K562 (cell line): ENCODE data around the gene XPR1. TPM values are rescaled to one million over a fixed set of nuclear protein-coding genes. Genes with fewer than 3 reads are reported as not detected.

ENCODE experiments used
- ATAC-seq: fragments of 200-7000 bp; cut with Tn5 transposase; 3 replicates; pipeline ENCODE4 v1.9.1; 2020; ENCODE audit warnings: moderate library complexity
- BruUV-seq: library from RNA; stranded (reverse); fragments of 400-500 nt; replicated peaks from 2 replicates; lab custom pipeline; 2021; lab: Mats Ljungman, UMichigan
- CTCF ChIA-PET: fragments of 300-600 bp; formaldehyde crosslinking; extraction: SDS; loops from one replicate; lab custom pipeline; 2021; ENCODE audit warnings: low intra/inter-chr PET ratio; lab: Yijun Ruan, JAX
- POLR2A ChIA-PET: fragments of 300-600, 350-650 bp; sonication (Branson Sonifier 250); formaldehyde crosslinking; extraction: SDS; loops from one replicate; lab custom pipeline; 2021; ENCODE audit warnings: antibody characterized with exemption, inconsistent platforms; lab: Yijun Ruan, JAX
- DNase-seq, 4 experiments: peaks; one replicate each; pipeline versions ENCODE4 v3.0.0 to v3.0.0-alpha.2; 2011 to 2018; ENCODE audit warnings: low spot score in 3 of 4, mixed read lengths in 3 of 4; ENCODE audit errors: extremely low read depth in 1 of 4
- FAIRE-seq: peaks from 2 replicates; lab custom pipeline; 2011; peaks lifted over from hg19 to GRCh38; lab: Jason Lieb, UNC
- H2AFZ ChIP-seq: 2 replicates; pipeline ENCODE4 v1.6.0; 2011; ENCODE audit warnings: low read depth, low read length, control low read depth, inconsistent platforms
- H3K27ac ChIP-seq: fragments of 200-600 bp; 3 replicates; pipeline ENCODE4 v1.8.0; 2011; ENCODE audit warnings: low read depth, mild to moderate bottlenecking, control low read depth, inconsistent platforms, low read length, moderate library complexity, mixed read lengths; ENCODE audit errors: extremely low read depth
- H3K27me3 ChIP-seq, 2 experiments: fragments of 300-600 bp in 1 of 2; 2 replicates in 1 of 2; 3 replicates in 1 of 2; pipeline versions ENCODE4 v1.6.0 to v1.8.0; 2011; ENCODE audit warnings: inconsistent platforms in 2 of 2, low read length in 2 of 2, mild to moderate bottlenecking in 1 of 2, mixed read lengths in 1 of 2, moderate library complexity in 1 of 2; ENCODE audit not compliant: control insufficient read depth in 2 of 2, insufficient read depth in 2 of 2
- H3K36me3 ChIP-seq: fragments of 300-600 bp; 3 replicates; pipeline ENCODE4 v1.8.0; 2011; ENCODE audit warnings: mild to moderate bottlenecking, low read length, inconsistent platforms; ENCODE audit not compliant: control insufficient read depth, insufficient read depth
- H3K4me1 ChIP-seq, 2 experiments: fragments of 200-600 bp in 1 of 2; replicated peaks in 1 of 2; 2 replicates in 1 of 2; 3 replicates in 1 of 2; pipeline versions ENCODE4 v1.5.1 to v1.8.0; 2011; ENCODE audit warnings: inconsistent platforms in 2 of 2, low read length in 2 of 2, mild to moderate bottlenecking in 1 of 2, mixed read lengths in 1 of 2, moderate library complexity in 1 of 2; ENCODE audit not compliant: control insufficient read depth in 2 of 2, insufficient read depth in 2 of 2
- H3K4me2 ChIP-seq: 2 replicates; pipeline ENCODE4 v1.6.1; 2011; ENCODE audit warnings: low read length, control low read depth, inconsistent platforms, mixed read lengths; ENCODE audit not compliant: insufficient read depth
- H3K4me3 ChIP-seq: fragments of 200-600 bp; sonication (generic), shearing (Covaris generic); 2 replicates; pipeline ENCODE4 v1.5.1; 2016; ENCODE audit warnings: control low read depth, inconsistent platforms
- H3K79me2 ChIP-seq: fragments of 200-600 bp; 3 replicates; pipeline ENCODE4 v1.8.0; 2011; ENCODE audit warnings: low read length, inconsistent platforms; ENCODE audit not compliant: control insufficient read depth, insufficient read depth
- H3K9ac ChIP-seq, 2 experiments: 2 replicates each; pipeline versions ENCODE4 v1.6.0 to v1.6.1; 2011; ENCODE audit warnings: low read depth in 2 of 2, low read length in 2 of 2, control low read depth in 1 of 2, inconsistent platforms in 1 of 2, mild to moderate bottlenecking in 1 of 2, mixed read lengths in 1 of 2; ENCODE audit not compliant: insufficient read depth in 1 of 2
- H3K9me1 ChIP-seq: one replicate; pipeline ENCODE4 v1.6.0; 2011; ENCODE audit warnings: inconsistent platforms, mild to moderate bottlenecking, low read length, moderate library complexity; ENCODE audit not compliant: control insufficient read depth, insufficient read depth
- H3K9me3 ChIP-seq: replicated peaks from 2 replicates; pipeline ENCODE4 v1.5.1; 2011; ENCODE audit warnings: low read depth, low read length, inconsistent platforms; ENCODE audit not compliant: control insufficient read depth, insufficient read depth
- H4K20me1 ChIP-seq: replicated peaks from 2 replicates; pipeline ENCODE4 v1.6.1; 2011; ENCODE audit warnings: low read length, inconsistent platforms, mixed read lengths; ENCODE audit not compliant: control insufficient read depth, insufficient read depth
- BHLHE40 ChIP-seq: IDR thresholded peaks from 2 replicates; pipeline ENCODE4 v1.6.1; 2011; ENCODE audit warnings: low read length, improper control_type of control experiment
- E2F6 ChIP-seq, 2 experiments: IDR thresholded peaks; 2 replicates each; pipeline ENCODE4 v1.6.1; 2011; ENCODE audit warnings: borderline replicate concordance in 1 of 2, control low read depth in 1 of 2, low read depth in 1 of 2, low read length in 1 of 2, mild to moderate bottlenecking in 1 of 2, mixed read lengths in 1 of 2, moderate library complexity in 1 of 2; ENCODE audit not compliant: insufficient read depth in 1 of 2, insufficient read length in 1 of 2, poor library complexity in 1 of 2, severe bottlenecking in 1 of 2; ENCODE audit errors: extremely low read depth in 1 of 2
- KLF10 ChIP-seq: fragments of 250-450 bp; sonication (Bioruptor Pico); IDR thresholded peaks from 2 replicates; pipeline ENCODE4 v1.6.1; 2021; ENCODE audit warnings: matching md5 sums
- ZNF668 ChIP-seq: fragments of 250-450 bp; sonication (Bioruptor Pico); IDR thresholded peaks from 2 replicates; pipeline ENCODE4 v1.8.0; 2022; ENCODE audit warnings: mild to moderate bottlenecking, inconsistent platforms
- WGBS: fragments of 100-300 bp; shearing (Covaris generic); methylation state at CpG from one replicate; pipeline ENCODE4 v1.1.6; 2016; ENCODE audit warnings: low coverage, mixed read lengths; ENCODE audit not compliant: insufficient coverage; ENCODE audit errors: missing lambda C conversion rate; 5-methylcytosine and 5-hydroxymethylcytosine counted together
- in situ Hi-C: fragments of 300-500 bp; cut with MboI; formaldehyde crosslinking; loops from 4 replicates; pipeline ENCODE4 v1.15.0; 2018; ENCODE audit warnings: inconsistent platforms, mixed read lengths
- intact Hi-C: fragments of 100-400 bp; cut with micrococcal nuclease; formaldehyde crosslinking; loops from 2 replicates; pipeline ENCODE4 v1.14.2; 2022
- polyA plus RNA-seq, 8 experiments: library from polyadenylated mRNA; depleted of rRNA in 4 of 8; stranded (reverse) in 5 of 8; unstranded in 3 of 8; fragments of >200 nt; fragmentation: Nextera tagmentation in 2 of 8; fragmentation: Illumina TruSeq in 1 of 8; extraction: Ambion mirVana in 2 of 8; extraction: Trizol in 1 of 8; gene quantifications; 2 replicates each; pipeline versions ENCODE4 v1.2.1 to v1.2.3, GENCODE V29; 2011 to 2014; ENCODE audit warnings: inconsistent platforms in 1 of 8, missing spikeins in 1 of 8
- total RNA-seq, 7 experiments: library from RNA; depleted of rRNA in 6 of 7; stranded (reverse); fragments of >200 nt in 6 of 7; fragmentation: Illumina TruSeq in 2 of 7; extraction: Trizol in 2 of 7; gene quantifications; 2 replicates each; pipeline versions ENCODE4 v1.2.1 to v1.2.3, GENCODE V29; 2011 to 2021; ENCODE audit warnings: low replicate concordance in 1 of 7
- TF ChIP-seq, protein P1 (sequence below): sonication (generic); formaldehyde crosslinking; IDR thresholded peaks from 2 replicates; pipeline ENCODE4 v1.8.0; 2022; ENCODE audit warnings: mild to moderate bottlenecking, missing genetic modification reagents

The XPR1 gene
- total and polyA plus RNA-seq, 9 of the 15 experiments (the other 6 are each of a cell fraction or from before 2014, with no cell fraction given): 3.0 to 66.2 (median 38.6) TPM

DNA sequence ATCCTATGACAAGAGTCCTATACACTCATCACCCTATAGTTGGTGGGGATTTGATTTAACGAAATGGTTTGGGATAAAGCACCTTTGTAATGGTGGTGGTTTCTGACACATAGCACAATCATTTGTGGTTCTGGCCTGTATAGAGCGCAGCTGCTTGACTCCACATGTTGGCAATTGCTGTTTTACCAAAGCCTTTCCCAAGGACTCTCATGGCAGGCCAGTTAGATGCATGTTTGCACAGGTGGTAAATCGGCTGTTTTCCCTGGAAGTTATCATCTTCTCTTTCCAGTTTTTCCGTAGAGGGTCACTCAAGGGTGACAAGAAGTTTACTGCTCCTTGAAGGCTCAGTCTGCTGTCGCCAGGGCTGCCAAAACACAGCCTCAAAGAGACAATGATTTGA, 17.1 kb upstream of the XPR1 start:
- ATAC-seq (no peak), FAIRE-seq (no peak), DNase-seq (no peak)
- WGBS: 48% methylated on average over 5 of the region's 5 CpGs
- H3K9me1 ChIP-seq: no peaks in the 10 kb centered on the region
- no peaks in the 10 kb centered on the region for H3K9me3 ChIP-seq
- H3K27ac ChIP-seq: peak overlapping the region; percentile 18; the same call in 2 of the 3 replicates
- H4K20me1 ChIP-seq: no peaks in the 10 kb centered on the region
- no peaks in the 10 kb centered on the region for H3K79me2 ChIP-seq
- POLR2A ChIA-PET: no interaction called here
- peak overlapping the region; percentile 85 for H2AFZ ChIP-seq
- peaks cover 7 to 59% of the 10 kb centered on the region in 2 experiments for H3K4me1 ChIP-seq
- H3K9ac ChIP-seq: peak overlapping the region in 1 of 2 experiments; percentile 4; a peak in 1 of 4 replicates
- no peak overlapping the region for H3K4me3 ChIP-seq
- in situ Hi-C loops (no loop called here), intact Hi-C loops (no loop called here)
- TF ChIP-seq KLF10 (CRISPR knock-in tag) (no peak), ZNF668 (CRISPR knock-in tag) (no peak), E2F6 (IDR thresholded peaks at IDR 0.05; ENCODE audit: borderline replicate concordance in 1 of 2, extremely low read depth in 1 of 2, insufficient read depth in 1 of 2, insufficient read length in 1 of 2, low read depth in 1 of 2, low read length in 1 of 2, poor library complexity in 1 of 2, severe bottlenecking in 1 of 2) (no peak), BHLHE40 (no peak)
- TF ChIP-seq, protein P1, sequence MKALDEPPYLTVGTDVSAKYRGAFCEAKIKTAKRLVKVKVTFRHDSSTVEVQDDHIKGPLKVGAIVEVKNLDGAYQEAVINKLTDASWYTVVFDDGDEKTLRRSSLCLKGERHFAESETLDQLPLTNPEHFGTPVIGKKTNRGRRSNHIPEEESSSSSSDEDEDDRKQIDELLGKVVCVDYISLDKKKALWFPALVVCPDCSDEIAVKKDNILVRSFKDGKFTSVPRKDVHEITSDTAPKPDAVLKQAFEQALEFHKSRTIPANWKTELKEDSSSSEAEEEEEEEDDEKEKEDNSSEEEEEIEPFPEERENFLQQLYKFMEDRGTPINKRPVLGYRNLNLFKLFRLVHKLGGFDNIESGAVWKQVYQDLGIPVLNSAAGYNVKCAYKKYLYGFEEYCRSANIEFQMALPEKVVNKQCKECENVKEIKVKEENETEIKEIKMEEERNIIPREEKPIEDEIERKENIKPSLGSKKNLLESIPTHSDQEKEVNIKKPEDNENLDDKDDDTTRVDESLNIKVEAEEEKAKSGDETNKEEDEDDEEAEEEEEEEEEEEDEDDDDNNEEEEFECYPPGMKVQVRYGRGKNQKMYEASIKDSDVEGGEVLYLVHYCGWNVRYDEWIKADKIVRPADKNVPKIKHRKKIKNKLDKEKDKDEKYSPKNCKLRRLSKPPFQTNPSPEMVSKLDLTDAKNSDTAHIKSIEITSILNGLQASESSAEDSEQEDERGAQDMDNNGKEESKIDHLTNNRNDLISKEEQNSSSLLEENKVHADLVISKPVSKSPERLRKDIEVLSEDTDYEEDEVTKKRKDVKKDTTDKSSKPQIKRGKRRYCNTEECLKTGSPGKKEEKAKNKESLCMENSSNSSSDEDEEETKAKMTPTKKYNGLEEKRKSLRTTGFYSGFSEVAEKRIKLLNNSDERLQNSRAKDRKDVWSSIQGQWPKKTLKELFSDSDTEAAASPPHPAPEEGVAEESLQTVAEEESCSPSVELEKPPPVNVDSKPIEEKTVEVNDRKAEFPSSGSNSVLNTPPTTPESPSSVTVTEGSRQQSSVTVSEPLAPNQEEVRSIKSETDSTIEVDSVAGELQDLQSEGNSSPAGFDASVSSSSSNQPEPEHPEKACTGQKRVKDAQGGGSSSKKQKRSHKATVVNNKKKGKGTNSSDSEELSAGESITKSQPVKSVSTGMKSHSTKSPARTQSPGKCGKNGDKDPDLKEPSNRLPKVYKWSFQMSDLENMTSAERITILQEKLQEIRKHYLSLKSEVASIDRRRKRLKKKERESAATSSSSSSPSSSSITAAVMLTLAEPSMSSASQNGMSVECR (CRISPR knock-in tag): no peak
- H3K4me2 ChIP-seq: no peak overlapping the region
- no peaks in the 10 kb centered on the region for H3K27me3 ChIP-seq
- no TSS peak for BruUV-seq
- H3K36me3 ChIP-seq: no peaks in the 10 kb centered on the region; the same call in 2 of the 3 replicates
- CTCF ChIA-PET: no interaction called here
